Mesendoderm (in vitro differentiated cells): ENCODE data around the gene MSRB3.

Experiments
- DNase-seq: peaks from one replicate; pipeline ENCODE4 v3.0.0; 2013
- H2AK5ac ChIP-seq: 2 replicates; pipeline ENCODE4 v1.6.1; 2013; ENCODE audit warnings: low read length, inconsistent platforms
- H2BK120ac ChIP-seq: 2 replicates; pipeline ENCODE4 v1.6.1; 2013; ENCODE audit warnings: low read depth, mild to moderate bottlenecking, low read length, moderate library complexity, mixed read lengths
- H2BK15ac ChIP-seq: replicated peaks from 2 replicates; pipeline ENCODE4 v1.6.1; 2013; ENCODE audit warnings: low read depth, mild to moderate bottlenecking, moderate library complexity
- H2BK5ac ChIP-seq: 2 replicates; pipeline ENCODE4 v1.6.1; 2013; ENCODE audit warnings: low read length, inconsistent platforms
- H3K18ac ChIP-seq: 2 replicates; pipeline ENCODE4 v1.6.1; 2013; ENCODE audit warnings: mild to moderate bottlenecking, low read length, mixed read lengths
- H3K23ac ChIP-seq: one replicate; pipeline ENCODE4 v1.6.1; 2013; ENCODE audit warnings: low read length
- H3K27ac ChIP-seq: 2 replicates; pipeline ENCODE4 v1.5.1; 2013; ENCODE audit warnings: low read depth, mild to moderate bottlenecking, inconsistent platforms, low read length, moderate library complexity
- H3K27me3 ChIP-seq: 2 replicates; pipeline ENCODE4 v1.6.1; 2013; ENCODE audit warnings: low read length, control low read depth, mild to moderate bottlenecking, inconsistent platforms; ENCODE audit not compliant: insufficient read depth, poor library complexity
- H3K36me3 ChIP-seq: 2 replicates; pipeline ENCODE4 v1.6.1; 2013; ENCODE audit warnings: low read length, inconsistent platforms; ENCODE audit not compliant: control insufficient read depth, insufficient read depth
- H3K4ac ChIP-seq: one replicate; pipeline ENCODE4 v1.6.1; 2013; ENCODE audit warnings: low read depth, mild to moderate bottlenecking, low read length, moderate library complexity
- H3K4me1 ChIP-seq: 2 replicates; pipeline ENCODE4 v1.6.1; 2013; ENCODE audit warnings: low read depth, low read length, inconsistent platforms; ENCODE audit not compliant: control insufficient read depth
- H3K4me2 ChIP-seq: 2 replicates; pipeline ENCODE4 v1.6.1; 2013; ENCODE audit warnings: low read length
- H3K4me3 ChIP-seq: 2 replicates; pipeline ENCODE4 v1.5.1; 2013; ENCODE audit warnings: mild to moderate bottlenecking, low read length
- H3K56ac ChIP-seq: one replicate; pipeline ENCODE4 v1.6.1; 2013; ENCODE audit warnings: low read length
- H3K79me1 ChIP-seq: 2 replicates; pipeline ENCODE4 v1.6.1; 2013; ENCODE audit warnings: low read length, inconsistent platforms
- H3K79me2 ChIP-seq: 2 replicates; pipeline ENCODE4 v1.6.1; 2013; ENCODE audit warnings: mild to moderate bottlenecking, low read length; ENCODE audit not compliant: control insufficient read depth, insufficient read depth
- H3K9ac ChIP-seq: 2 replicates; pipeline ENCODE4 v1.6.1; 2013; ENCODE audit warnings: low read length, inconsistent platforms
- H4K5ac ChIP-seq: one replicate; pipeline ENCODE4 v1.6.1; 2013; ENCODE audit warnings: low read length
- H4K8ac ChIP-seq: one replicate; pipeline ENCODE4 v1.6.1; 2013; ENCODE audit warnings: low read depth, mild to moderate bottlenecking, control low read depth, low read length, moderate library complexity
- WGBS: extraction: QIAGEN DNeasy Blood & Tissue Kit; methylation state at CpG from one replicate; pipeline ENCODE4 v1.1.7; 2013; ENCODE audit warnings: low lambda C conversion rate, missing lambda C conversion rate; ENCODE audit not compliant: insufficient coverage; ENCODE audit errors: extremely low coverage; 5-methylcytosine and 5-hydroxymethylcytosine counted together

MSRB3 gene

DNA sequence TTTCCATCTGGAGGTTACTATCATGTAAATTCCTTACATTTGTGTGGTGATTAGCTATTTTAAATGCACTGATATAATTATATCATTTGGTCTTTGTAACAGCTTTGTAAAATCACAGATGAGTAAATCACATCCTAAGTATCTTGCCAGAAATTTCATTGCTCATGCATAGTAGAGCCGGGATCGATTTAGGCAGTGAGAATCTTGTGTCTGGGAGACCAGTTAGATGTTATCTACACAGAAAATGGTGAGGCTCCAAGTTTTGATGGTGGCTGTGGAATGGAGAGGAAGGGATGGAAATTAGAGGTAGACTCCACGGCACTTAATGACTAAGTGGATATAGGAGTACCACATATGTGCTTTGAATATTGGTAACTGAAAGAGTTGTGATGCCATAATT, 156.3 kb downstream of the MSRB3 start:
- no peak overlapping the region for H3K18ac ChIP-seq
- H3K79me1 ChIP-seq: no peaks in the 10 kb centered on the region
- no peak overlapping the region for H3K4me3 ChIP-seq
- no CpG with 5 or more reads among the region's 3 CpGs for WGBS
- H3K23ac ChIP-seq: no peak overlapping the region
- no peaks in the 10 kb centered on the region for H3K4me1 ChIP-seq
- DNase-seq: no peak
- H3K36me3 ChIP-seq: no peaks in the 10 kb centered on the region
- H2BK15ac ChIP-seq: no peak overlapping the region
- no peaks in the 10 kb centered on the region for H3K27me3 ChIP-seq
- no peak overlapping the region for H2BK5ac ChIP-seq
- no peak overlapping the region for H3K4me2 ChIP-seq
- no peaks in the 10 kb centered on the region for H3K79me2 ChIP-seq
- no peak overlapping the region for H3K9ac ChIP-seq
- H2AK5ac ChIP-seq: no peak overlapping the region
- no peak overlapping the region for H4K8ac ChIP-seq
- no peak overlapping the region for H4K5ac ChIP-seq
- H3K27ac ChIP-seq: no peak overlapping the region
- H3K56ac ChIP-seq: no peak overlapping the region
- H2BK120ac ChIP-seq: no peak overlapping the region
- H3K4ac ChIP-seq: no peak overlapping the region

DNA sequence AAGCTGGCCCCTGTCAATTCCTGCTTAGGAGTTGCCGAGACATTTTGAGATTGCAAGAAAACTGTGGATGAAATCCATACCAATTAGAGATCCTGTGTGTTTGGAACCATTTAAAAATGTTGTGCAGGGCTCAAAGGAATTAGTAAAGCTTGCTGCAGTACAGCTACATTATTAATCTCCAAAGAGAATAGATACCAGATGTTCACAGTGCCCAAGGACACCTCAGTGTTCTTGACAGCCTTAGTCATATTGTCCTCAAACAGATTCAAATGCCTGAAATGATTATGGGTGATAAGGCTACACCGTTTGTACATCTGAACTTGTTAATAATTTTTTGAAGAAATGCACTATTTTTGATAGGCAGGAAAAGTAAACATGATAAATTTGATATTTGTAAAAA, 164.6 kb downstream of the MSRB3 start:
- Histone ChIP-seq H3K23ac (no peak overlapping the region), H3K79me1 (no peaks in the 10 kb centered on the region), H3K9ac (no peak overlapping the region), H3K27me3 (no peaks in the 10 kb centered on the region), H3K27ac (no peak overlapping the region), H2BK5ac (no peak overlapping the region), H2AK5ac (no peak overlapping the region), H2BK120ac (no peak overlapping the region), H3K4ac (no peak overlapping the region), H3K79me2 (no peaks in the 10 kb centered on the region), H3K4me2 (no peak overlapping the region), H3K4me3 (no peak overlapping the region), H3K36me3 (no peaks in the 10 kb centered on the region), H3K18ac (no peak overlapping the region), H4K8ac (no peak overlapping the region), H2BK15ac (no peak overlapping the region), H3K56ac (no peak overlapping the region), H3K4me1 (no peaks in the 10 kb centered on the region), H4K5ac (no peak overlapping the region)
- WGBS: no CpG with 5 or more reads among the region's 2 CpGs
- DNase-seq: no peak

DNA sequence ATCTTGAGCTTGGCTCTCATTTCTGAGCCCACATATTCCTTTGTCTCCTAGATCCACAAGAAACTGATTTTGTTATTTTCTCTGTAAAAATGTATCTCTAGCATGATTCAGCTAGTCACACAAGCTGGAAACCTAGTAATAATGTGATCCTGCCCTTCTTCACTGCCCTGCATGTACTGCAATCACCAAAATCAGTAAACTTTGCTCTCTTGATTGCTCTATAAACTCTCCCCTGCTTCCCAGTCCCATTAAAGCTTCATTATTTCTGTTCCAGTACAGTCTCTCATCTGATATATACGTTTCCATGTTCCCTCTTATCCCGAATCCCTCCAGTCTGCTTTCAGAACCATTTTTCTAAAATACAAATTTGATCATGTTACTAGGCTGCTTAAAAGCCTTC, 166.5 kb downstream of the MSRB3 start:
- Histone ChIP-seq H2AK5ac (no peak overlapping the region), H3K36me3 (no peaks in the 10 kb centered on the region), H2BK5ac (no peak overlapping the region), H4K5ac (no peak overlapping the region), H3K79me1 (no peaks in the 10 kb centered on the region), H3K4me2 (no peak overlapping the region), H3K4ac (no peak overlapping the region), H3K27ac (no peak overlapping the region), H2BK15ac (no peak overlapping the region), H3K4me1 (no peaks in the 10 kb centered on the region), H3K23ac (no peak overlapping the region), H4K8ac (no peak overlapping the region), H3K79me2 (no peaks in the 10 kb centered on the region), H3K9ac (no peak overlapping the region), H3K56ac (no peak overlapping the region), H2BK120ac (no peak overlapping the region), H3K18ac (peak overlapping the region; percentile 28), H3K27me3 (no peaks in the 10 kb centered on the region), H3K4me3 (no peak overlapping the region)
- DNase-seq: no peak
- no CpG with 5 or more reads among the region's 2 CpGs for WGBS

DNA sequence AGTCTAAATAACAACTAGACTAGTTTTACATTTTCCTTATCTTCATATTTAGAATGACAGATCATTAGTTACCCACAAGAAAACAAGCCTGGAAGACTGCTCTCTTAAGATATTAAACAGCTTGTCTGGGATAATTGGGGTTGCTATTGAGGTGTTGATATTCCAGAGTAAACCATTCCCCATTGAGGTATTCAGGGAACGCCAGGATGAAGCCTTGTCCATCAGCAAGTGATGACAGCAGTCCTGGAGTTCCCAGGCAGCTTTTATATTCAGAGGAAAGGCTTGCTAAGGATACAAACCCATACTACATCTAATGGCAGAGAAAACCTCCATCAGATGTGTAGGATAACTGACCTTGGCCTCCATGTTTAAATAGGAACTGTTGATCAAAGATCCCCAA, 168.4 kb downstream of the MSRB3 start:
- Histone ChIP-seq H3K4me3 (no peak overlapping the region), H3K4me2 (no peak overlapping the region), H3K27ac (no peak overlapping the region), H3K27me3 (no peaks in the 10 kb centered on the region), H2BK120ac (no peak overlapping the region), H2BK15ac (no peak overlapping the region), H2BK5ac (no peak overlapping the region), H3K36me3 (no peaks in the 10 kb centered on the region), H3K56ac (no peak overlapping the region), H4K8ac (no peak overlapping the region), H4K5ac (no peak overlapping the region), H3K4ac (no peak overlapping the region), H3K18ac (no peak overlapping the region), H3K23ac (no peak overlapping the region), H2AK5ac (no peak overlapping the region), H3K79me1 (no peaks in the 10 kb centered on the region), H3K4me1 (no peaks in the 10 kb centered on the region), H3K9ac (no peak overlapping the region), H3K79me2 (no peaks in the 10 kb centered on the region)
- no CpG with 5 or more reads among the region's 1 CpG for WGBS
- DNase-seq: no peak

DNA sequence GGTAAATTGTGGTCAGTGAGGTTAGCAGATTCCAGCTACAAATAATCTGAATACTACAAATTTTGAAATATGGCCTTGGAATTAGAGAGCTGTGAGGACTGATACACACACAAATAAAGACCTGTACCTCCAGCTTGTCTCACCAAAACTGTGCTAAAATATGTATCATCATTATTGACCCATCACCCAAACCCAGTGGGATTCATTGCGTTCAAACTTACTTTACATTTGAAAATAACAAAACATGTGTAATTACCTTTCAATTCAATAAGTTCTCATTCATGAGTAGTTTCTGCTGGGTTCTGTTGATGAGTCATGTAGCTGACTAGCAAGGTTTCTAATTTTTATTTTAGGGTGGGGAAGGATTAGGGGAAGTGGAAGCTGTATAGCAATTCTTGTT, 170.9 kb downstream of the MSRB3 start:
- H3K4me1 ChIP-seq: no peaks in the 10 kb centered on the region
- no peaks in the 10 kb centered on the region for H3K79me1 ChIP-seq
- no CpG with 5 or more reads among the region's 1 CpG for WGBS

DNA sequence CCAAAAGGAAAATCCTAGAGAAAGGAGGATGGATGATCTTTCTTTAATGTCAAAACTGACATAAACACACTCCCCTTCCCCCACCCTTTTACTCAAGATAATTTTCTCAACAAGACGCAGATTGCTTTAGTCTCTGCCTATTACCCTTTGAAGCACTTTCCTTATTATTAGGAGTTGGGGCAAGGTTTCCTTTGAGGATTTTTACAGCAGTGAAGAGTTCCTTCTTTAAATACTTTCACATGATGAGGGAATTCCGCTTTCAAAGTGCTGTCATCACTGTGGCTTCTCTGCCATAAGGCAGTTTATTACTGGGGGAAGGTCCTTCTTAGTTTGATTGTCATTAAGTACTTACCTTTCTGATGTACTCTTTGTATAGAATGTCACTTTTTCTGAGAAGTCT, 172.1 kb downstream of the MSRB3 start:
- no peak for DNase-seq
- H2AK5ac ChIP-seq: no peak overlapping the region
- H2BK15ac ChIP-seq: no peak overlapping the region
- H3K27me3 ChIP-seq: no peaks in the 10 kb centered on the region
- no peaks in the 10 kb centered on the region for H3K79me1 ChIP-seq
- H2BK120ac ChIP-seq: no peak overlapping the region
- H3K36me3 ChIP-seq: no peaks in the 10 kb centered on the region
- H3K56ac ChIP-seq: no peak overlapping the region
- H3K4me2 ChIP-seq: no peak overlapping the region
- WGBS: no CpG with 5 or more reads among the region's 2 CpGs
- H3K4me1 ChIP-seq: no peaks in the 10 kb centered on the region
- no peak overlapping the region for H2BK5ac ChIP-seq
- no peak overlapping the region for H3K23ac ChIP-seq
- H3K9ac ChIP-seq: no peak overlapping the region
- no peaks in the 10 kb centered on the region for H3K79me2 ChIP-seq
- no peak overlapping the region for H4K5ac ChIP-seq
- no peak overlapping the region for H3K4ac ChIP-seq
- no peak overlapping the region for H3K18ac ChIP-seq
- no peak overlapping the region for H3K4me3 ChIP-seq
- no peak overlapping the region for H3K27ac ChIP-seq
- H4K8ac ChIP-seq: no peak overlapping the region

More for the DNA sequence above, 170.9 kb downstream of the MSRB3 start:
- no peak overlapping the region for H2BK5ac ChIP-seq
- H2BK15ac ChIP-seq: no peak overlapping the region
- H3K79me2 ChIP-seq: no peaks in the 10 kb centered on the region
- H4K8ac ChIP-seq: no peak overlapping the region
- DNase-seq: no peak
- no peak overlapping the region for H3K23ac ChIP-seq
- no peak overlapping the region for H2AK5ac ChIP-seq
- no peak overlapping the region for H3K18ac ChIP-seq
- no peak overlapping the region for H3K4ac ChIP-seq
- no peak overlapping the region for H3K9ac ChIP-seq
- no peaks in the 10 kb centered on the region for H3K36me3 ChIP-seq
- no peak overlapping the region for H2BK120ac ChIP-seq
- no peak overlapping the region for H3K4me2 ChIP-seq
- no peaks in the 10 kb centered on the region for H3K27me3 ChIP-seq
- H3K27ac ChIP-seq: no peak overlapping the region
- H3K4me3 ChIP-seq: no peak overlapping the region
- no peak overlapping the region for H4K5ac ChIP-seq
- H3K56ac ChIP-seq: no peak overlapping the region
